Measurements from ENCODE around the gene YPEL3.
"Not testable (repeated sequence)": the region's sequence is repeated elsewhere in the genome, so short reads cannot be mapped to it uniquely, and the experiment has no call there.

The YPEL3 gene

DNA sequence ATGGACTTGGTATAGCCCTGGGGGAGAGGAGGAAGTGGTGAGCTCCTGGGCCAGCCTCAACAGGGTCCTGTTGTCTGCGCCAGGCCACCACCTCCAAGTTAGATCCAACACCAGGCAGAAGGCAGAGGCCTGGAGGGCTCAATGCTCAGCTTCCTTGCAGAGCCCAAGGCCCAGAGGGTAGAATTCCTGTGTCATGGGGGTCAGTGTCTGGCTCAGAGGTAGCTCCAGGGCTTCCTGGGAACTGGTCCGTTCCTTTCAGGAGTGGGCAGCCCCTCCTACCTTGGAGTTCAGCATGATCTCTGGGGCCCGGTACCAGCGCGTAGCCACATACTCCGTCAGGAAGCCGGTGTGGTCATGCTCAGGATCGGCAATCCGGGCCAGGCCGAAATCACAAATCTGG is 21.8 kb upstream of the YPEL3 start:
- TF ChIP-seq, protein P1, sequence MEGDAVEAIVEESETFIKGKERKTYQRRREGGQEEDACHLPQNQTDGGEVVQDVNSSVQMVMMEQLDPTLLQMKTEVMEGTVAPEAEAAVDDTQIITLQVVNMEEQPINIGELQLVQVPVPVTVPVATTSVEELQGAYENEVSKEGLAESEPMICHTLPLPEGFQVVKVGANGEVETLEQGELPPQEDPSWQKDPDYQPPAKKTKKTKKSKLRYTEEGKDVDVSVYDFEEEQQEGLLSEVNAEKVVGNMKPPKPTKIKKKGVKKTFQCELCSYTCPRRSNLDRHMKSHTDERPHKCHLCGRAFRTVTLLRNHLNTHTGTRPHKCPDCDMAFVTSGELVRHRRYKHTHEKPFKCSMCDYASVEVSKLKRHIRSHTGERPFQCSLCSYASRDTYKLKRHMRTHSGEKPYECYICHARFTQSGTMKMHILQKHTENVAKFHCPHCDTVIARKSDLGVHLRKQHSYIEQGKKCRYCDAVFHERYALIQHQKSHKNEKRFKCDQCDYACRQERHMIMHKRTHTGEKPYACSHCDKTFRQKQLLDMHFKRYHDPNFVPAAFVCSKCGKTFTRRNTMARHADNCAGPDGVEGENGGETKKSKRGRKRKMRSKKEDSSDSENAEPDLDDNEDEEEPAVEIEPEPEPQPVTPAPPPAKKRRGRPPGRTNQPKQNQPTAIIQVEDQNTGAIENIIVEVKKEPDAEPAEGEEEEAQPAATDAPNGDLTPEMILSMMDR (IDR thresholded peaks at IDR 0.05; ENCODE audit: insufficient read depth, low read depth, low read length, missing control alignments), result no peak
- H3K4me3 ChIP-seq (ENCODE audit: low read length), result no peak overlapping the region

GRCh38 chr16:30116291-30117207 is 20.5 kb upstream of the YPEL3 start:
- TF ChIP-seq, protein P1 (IDR thresholded peaks at IDR 0.05; ENCODE audit: insufficient read depth, low read depth, low read length, missing control alignments), result no peak
- no peak for DNase-seq (ENCODE audit: low read depth)

More for the DNA sequence above, 21.8 kb upstream of the YPEL3 start:
- DNase-seq (ENCODE audit: low read depth), result no peak

GRCh38 chr16:30115238-30115637 is 19.2 kb upstream of the YPEL3 start:
- no peak for DNase-seq (ENCODE audit: low read depth)
- H3K4me3 ChIP-seq (ENCODE audit: low read length), result no peak overlapping the region
- TF ChIP-seq, protein P1 (IDR thresholded peaks at IDR 0.05; ENCODE audit: insufficient read depth, low read depth, low read length, missing control alignments), result no peak

More at GRCh38 chr16:30116291-30117207, 20.5 kb upstream of the YPEL3 start:
- H3K4me3 ChIP-seq (ENCODE audit: low read length), result no peak overlapping the region

- not testable (repeated sequence) for DNase-seq (ENCODE audit: low read depth); H3K4me3 ChIP-seq (ENCODE audit: low read length)
These were observed 18.8 kb upstream of the YPEL3 start for GRCh38 chr16:30114833-30115232.

GRCh38 chr16:30114411-30114810 is 18.4 kb upstream of the YPEL3 start:
- DNase-seq (ENCODE audit: low read depth), result no peak
- no peak overlapping the region for H3K4me3 ChIP-seq (ENCODE audit: low read length)
- TF ChIP-seq, protein P1 (IDR thresholded peaks at IDR 0.05; ENCODE audit: insufficient read depth, low read depth, low read length, missing control alignments), result no peak

DNA sequence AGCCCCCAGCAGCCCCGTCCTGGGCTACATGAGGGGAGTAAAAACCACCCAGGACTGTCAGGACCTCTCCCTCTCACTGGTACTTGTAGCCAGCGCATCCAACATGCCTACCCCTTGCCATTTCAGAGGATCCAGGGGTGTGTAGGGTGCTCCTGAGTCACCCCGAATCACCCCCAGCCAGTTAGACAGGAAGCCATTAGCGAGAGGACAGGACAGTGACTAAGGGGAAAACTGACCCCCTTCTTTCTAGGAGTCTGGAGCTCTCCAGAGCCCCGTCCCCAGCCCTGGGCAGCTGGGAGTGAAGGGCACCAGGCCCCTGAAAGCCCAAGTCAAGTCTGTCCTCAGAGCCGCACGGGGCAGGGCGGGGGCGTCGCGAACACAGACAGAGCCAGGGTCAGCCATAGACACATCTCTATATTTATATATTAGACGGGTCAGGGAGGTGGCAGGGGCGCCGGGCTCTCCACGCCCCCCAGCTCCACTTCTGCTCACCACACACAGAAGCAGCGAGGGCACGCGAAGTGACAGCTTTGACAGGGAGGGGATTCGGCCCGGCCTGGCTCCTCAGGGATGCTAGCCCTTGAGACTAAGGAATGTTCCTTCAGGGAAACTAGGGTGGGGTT is 17.8 kb upstream of the YPEL3 start:
- TF ChIP-seq, protein P1 (IDR thresholded peaks at IDR 0.05; ENCODE audit: insufficient read depth, low read depth, low read length, missing control alignments), result no peak
- peak; percentile 59 for DNase-seq (ENCODE audit: low read depth)
- no peak overlapping the region for H3K4me3 ChIP-seq (ENCODE audit: low read length)

DNA sequence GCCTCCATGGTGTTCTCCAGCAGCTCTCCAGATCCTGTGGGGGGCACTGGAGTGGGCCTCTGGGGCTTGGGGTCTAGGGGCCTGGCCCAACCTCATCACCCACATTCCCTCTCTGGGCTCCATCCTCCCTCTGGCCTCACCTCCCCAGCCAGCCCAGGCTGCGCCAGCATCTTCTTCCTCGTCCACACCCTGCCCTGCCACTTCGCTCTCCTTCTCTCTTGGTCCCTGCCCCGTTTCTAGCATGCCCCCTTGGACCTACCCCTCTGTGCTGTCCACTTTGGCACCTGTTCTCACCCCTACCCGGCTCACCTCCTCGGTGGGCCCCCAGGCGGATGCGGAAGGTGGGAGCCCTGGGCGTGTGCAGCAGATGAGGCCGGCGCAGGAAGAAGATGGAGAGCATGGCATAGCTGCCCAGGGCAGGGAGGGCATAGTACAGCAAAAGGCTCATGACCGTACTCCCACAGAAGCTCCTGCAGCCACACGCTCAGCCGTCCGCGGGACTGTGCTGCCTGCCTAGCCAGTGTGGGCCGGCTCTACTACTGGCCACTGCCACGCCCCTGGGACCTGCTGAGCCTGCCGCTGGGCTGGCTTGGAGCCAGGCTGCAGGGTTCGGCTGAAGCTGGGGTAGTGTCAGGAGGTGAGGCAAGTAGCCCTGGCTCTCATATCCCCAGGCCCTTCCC is 17.2 kb upstream of the YPEL3 start, which contains the start of gene GDPD3:
GDPD3 (minus strand) TSS at position 507 of the 680 bp plus-strand sequence; CDS start at position 448, 59 bp downstream.
- H3K4me3 ChIP-seq (ENCODE audit: low read length), result no peak within 1 kb of the TSS
- DNase-seq (ENCODE audit: low read depth), result peak; percentile 43
- TF ChIP-seq, protein P1 (IDR thresholded peaks at IDR 0.05; ENCODE audit: insufficient read depth, low read depth, low read length, missing control alignments), result no peak
